Putamen (tissue), 1 donor: ENCODE data around the gene TRIM45.
"Not testable (repeated sequence)": the region's sequence is repeated elsewhere in the genome, so short reads cannot be mapped to it uniquely, and the experiment has no call there.

Experiments used
- DNase-seq: peaks from one replicate; pipeline ENCODE4 v3.0.0-alpha.2; 2016; ENCODE audit warnings: low spot score

TRIM45 gene

GRCh38 chr1:117128323-117129079 lies 7.0 kb upstream of the TRIM45 start:
- DNase-seq = no peak

GRCh38 chr1:117127795-117128194 lies 6.2 kb upstream of the TRIM45 start:
- DNase-seq = no peak

GRCh38 chr1:117124661-117125060 lies 3.1 kb upstream of the TRIM45 start:
- no peak for DNase-seq

- no peak for DNase-seq
These were observed 1.7 kb upstream of the TRIM45 start for GRCh38 chr1:117123274-117123673.

- no peak for DNase-seq
These were observed 929 bp upstream of the TRIM45 start for GRCh38 chr1:117122330-117123025.

GRCh38 chr1:117120774-117121588 lies 568 bp downstream of the TRIM45 start:
- no peak for DNase-seq

- DNase-seq = not testable (repeated sequence)
These were observed 2.4 kb downstream of the TRIM45 start for GRCh38 chr1:117119144-117119543.

- no peak for DNase-seq
These were observed 3.4 kb downstream of the TRIM45 start for GRCh38 chr1:117118137-117118536.

GRCh38 chr1:117117697-117118096 lies 3.9 kb downstream of the TRIM45 start:
- DNase-seq = no peak

- no peak for DNase-seq
These were observed 4.8 kb downstream of the TRIM45 start for GRCh38 chr1:117116784-117117130.

GRCh38 chr1:117116090-117116783 lies 5.3 kb downstream of the TRIM45 start:
- DNase-seq = no peak

- no peak for DNase-seq
These were observed 6.7 kb downstream of the TRIM45 start for GRCh38 chr1:117114877-117115276.

- no peak for DNase-seq
These were observed 8.3 kb downstream of the TRIM45 start for GRCh38 chr1:117113199-117113598.

- no peak for DNase-seq
These were observed 9.4 kb downstream of the TRIM45 start for GRCh38 chr1:117112047-117112717.

GRCh38 chr1:117110774-117111173 lies 10.8 kb downstream of the TRIM45 start:
- DNase-seq = peak; percentile 55

- DNase-seq = no peak
These were observed 14.2 kb downstream of the TRIM45 start for GRCh38 chr1:117107364-117107763.

GRCh38 chr1:117106478-117106877 lies 15.1 kb downstream of the TRIM45 start:
- no peak for DNase-seq

- no peak for DNase-seq
These were observed 15.8 kb downstream of the TRIM45 start for GRCh38 chr1:117105722-117106121.

- no peak for DNase-seq
These were observed 16.6 kb downstream of the TRIM45 start for GRCh38 chr1:117104986-117105385.

- DNase-seq = not testable (repeated sequence)
These were observed 19.7 kb downstream of the TRIM45 start for GRCh38 chr1:117101858-117102257.

GRCh38 chr1:117101334-117101733 lies 20.2 kb downstream of the TRIM45 start:
- DNase-seq = no peak
